ENCODE data around the gene STRADA.

- no peak for TF ChIP-seq POLR2A (IDR thresholded peaks at IDR 0.05)
- no peak for TF ChIP-seq CTCF (IDR thresholded peaks at IDR 0.05)
- TF ChIP-seq POLR2AphosphoS5 (IDR thresholded peaks at IDR 0.05), result no peak
- TF ChIP-seq EP300 (IDR thresholded peaks at IDR 0.05), result no peak
Measured at GRCh38 chr17:63686138-63686685, 55.4 kb downstream of the STRADA start.
